NCI-H510A (cell line): ENCODE data around the gene PFN4.
A peak's percentile ranks its signal among the peaks of the same experiment; 100 is the strongest.

ENCODE experiments used
- DNase-seq: peaks from one replicate; lab custom pipeline; 2025; lab: John Stamatoyannopoulos, UW

The PFN4 gene

GRCh38 chr2:24077879-24078278, 45.3 kb downstream of the PFN4 start:
- no peak for DNase-seq

- no peak for DNase-seq
Measured at GRCh38 chr2:24077535-24077877, 45.6 kb downstream of the PFN4 start.

GRCh38 chr2:24076849-24077534, 46.1 kb downstream of the PFN4 start:
- DNase-seq: no peak

- DNase-seq: peak; percentile 100
Measured at GRCh38 chr2:24075915-24076848, 47.0 kb downstream of the PFN4 start, which contains the start of gene SF3B6. Gene SF3B6, minus strand, starts transcription at chr2:24076326. Its CDS starts 97 bp downstream, at chr2:24076229.

- DNase-seq: no peak
Measured at GRCh38 chr2:24075259-24075658, 47.9 kb downstream of the PFN4 start.

GRCh38 chr2:24073816-24074215, 49.3 kb downstream of the PFN4 start:
- DNase-seq: no peak

- DNase-seq: no peak
Measured at GRCh38 chr2:24072259-24072658, 50.9 kb downstream of the PFN4 start.

- DNase-seq: no peak
Measured at GRCh38 chr2:24065341-24065740, 57.8 kb downstream of the PFN4 start.
